K562 (cell line): ENCODE measurements around the gene FADS1. TPM values are rescaled to one million over a fixed set of nuclear protein-coding genes. Genes with fewer than 3 reads are reported as not detected.

ENCODE experiments used
- ATAC-seq: fragments of 200-7000 bp; cut with Tn5 transposase; 3 replicates; pipeline ENCODE4 v1.9.1; 2020; ENCODE audit warnings: moderate library complexity
- BruUV-seq: library from RNA; stranded (reverse); fragments of 400-500 nt; replicated peaks from 2 replicates; lab custom pipeline; 2021; lab: Mats Ljungman, UMichigan
- CTCF ChIA-PET: fragments of 300-600 bp; formaldehyde crosslinking; extraction: SDS; loops from one replicate; lab custom pipeline; 2021; ENCODE audit warnings: low intra/inter-chr PET ratio; lab: Yijun Ruan, JAX
- POLR2A ChIA-PET: fragments of 300-600, 350-650 bp; sonication (Branson Sonifier 250); formaldehyde crosslinking; extraction: SDS; loops from one replicate; lab custom pipeline; 2021; ENCODE audit warnings: antibody characterized with exemption, inconsistent platforms; lab: Yijun Ruan, JAX
- DNase-seq, 4 experiments: peaks; one replicate each; pipeline versions ENCODE4 v3.0.0 to v3.0.0-alpha.2; 2011 to 2018; ENCODE audit warnings: low spot score in 3 of 4, mixed read lengths in 3 of 4; ENCODE audit errors: extremely low read depth in 1 of 4
- FAIRE-seq: peaks from 2 replicates; lab custom pipeline; 2011; peaks lifted over from hg19 to GRCh38; lab: Jason Lieb, UNC
- H2AFZ ChIP-seq: 2 replicates; pipeline ENCODE4 v1.6.0; 2011; ENCODE audit warnings: low read depth, low read length, control low read depth, inconsistent platforms
- H3K27ac ChIP-seq: fragments of 200-600 bp; 3 replicates; pipeline ENCODE4 v1.8.0; 2011; ENCODE audit warnings: low read depth, mild to moderate bottlenecking, control low read depth, inconsistent platforms, low read length, moderate library complexity, mixed read lengths; ENCODE audit errors: extremely low read depth
- H3K27me3 ChIP-seq, 2 experiments: fragments of 300-600 bp in 1 of 2; 2 replicates in 1 of 2; 3 replicates in 1 of 2; pipeline versions ENCODE4 v1.6.0 to v1.8.0; 2011; ENCODE audit warnings: inconsistent platforms in 2 of 2, low read length in 2 of 2, mild to moderate bottlenecking in 1 of 2, mixed read lengths in 1 of 2, moderate library complexity in 1 of 2; ENCODE audit not compliant: control insufficient read depth in 2 of 2, insufficient read depth in 2 of 2
- H3K36me3 ChIP-seq: fragments of 300-600 bp; 3 replicates; pipeline ENCODE4 v1.8.0; 2011; ENCODE audit warnings: mild to moderate bottlenecking, low read length, inconsistent platforms; ENCODE audit not compliant: control insufficient read depth, insufficient read depth
- H3K4me1 ChIP-seq, 2 experiments: fragments of 200-600 bp in 1 of 2; replicated peaks in 1 of 2; 2 replicates in 1 of 2; 3 replicates in 1 of 2; pipeline versions ENCODE4 v1.5.1 to v1.8.0; 2011; ENCODE audit warnings: inconsistent platforms in 2 of 2, low read length in 2 of 2, mild to moderate bottlenecking in 1 of 2, mixed read lengths in 1 of 2, moderate library complexity in 1 of 2; ENCODE audit not compliant: control insufficient read depth in 2 of 2, insufficient read depth in 2 of 2
- H3K4me2 ChIP-seq: 2 replicates; pipeline ENCODE4 v1.6.1; 2011; ENCODE audit warnings: low read length, control low read depth, inconsistent platforms, mixed read lengths; ENCODE audit not compliant: insufficient read depth
- H3K4me3 ChIP-seq: fragments of 200-600 bp; sonication (generic), shearing (Covaris generic); 2 replicates; pipeline ENCODE4 v1.5.1; 2016; ENCODE audit warnings: control low read depth, inconsistent platforms
- H3K79me2 ChIP-seq: fragments of 200-600 bp; 3 replicates; pipeline ENCODE4 v1.8.0; 2011; ENCODE audit warnings: low read length, inconsistent platforms; ENCODE audit not compliant: control insufficient read depth, insufficient read depth
- H3K9ac ChIP-seq, 2 experiments: 2 replicates each; pipeline versions ENCODE4 v1.6.0 to v1.6.1; 2011; ENCODE audit warnings: low read depth in 2 of 2, low read length in 2 of 2, control low read depth in 1 of 2, inconsistent platforms in 1 of 2, mild to moderate bottlenecking in 1 of 2, mixed read lengths in 1 of 2; ENCODE audit not compliant: insufficient read depth in 1 of 2
- H3K9me1 ChIP-seq: one replicate; pipeline ENCODE4 v1.6.0; 2011; ENCODE audit warnings: inconsistent platforms, mild to moderate bottlenecking, low read length, moderate library complexity; ENCODE audit not compliant: control insufficient read depth, insufficient read depth
- H3K9me3 ChIP-seq: replicated peaks from 2 replicates; pipeline ENCODE4 v1.5.1; 2011; ENCODE audit warnings: low read depth, low read length, inconsistent platforms; ENCODE audit not compliant: control insufficient read depth, insufficient read depth
- H4K20me1 ChIP-seq: replicated peaks from 2 replicates; pipeline ENCODE4 v1.6.1; 2011; ENCODE audit warnings: low read length, inconsistent platforms, mixed read lengths; ENCODE audit not compliant: control insufficient read depth, insufficient read depth
- C11orf30 ChIP-seq: fragments of 450-650 bp; IDR thresholded peaks from 2 replicates; pipeline ENCODE4 v1.6.1; 2016; ENCODE audit warnings: low read depth, mild to moderate bottlenecking
- NR4A1 ChIP-seq, 2 experiments: fragments of 250-450 bp in 1 of 2; fragments of 450-650 bp in 1 of 2; sonication (Bioruptor Pico) in 1 of 2; IDR thresholded peaks; 2 replicates each; pipeline versions ENCODE4 v1.4.0 to v1.6.1; 2016 to 2020; ENCODE audit warnings: mild to moderate bottlenecking in 2 of 2, missing compliant biosample characterization in 1 of 2, missing genetic modification characterization in 1 of 2, moderate library complexity in 1 of 2
- POLR2B ChIP-seq: fragments of 450-650 bp; IDR thresholded peaks from 2 replicates; pipeline ENCODE4 v1.6.1; 2018; ENCODE audit warnings: low read depth; ENCODE audit not compliant: partially characterized antibody
- RHOXF2B ChIP-seq: fragments of 250-450 bp; sonication (Bioruptor Pico); conservative IDR thresholded peaks from 2 replicates; pipeline ENCODE4 v1.5.1; 2021
- SRF ChIP-seq, 2 experiments: fragments of 250-450, 450-650 bp in 1 of 2; sonication (Bioruptor Pico) in 1 of 2; sonication (generic) in 1 of 2; formaldehyde crosslinking; IDR thresholded peaks; 2 replicates each; pipeline versions ENCODE4 v1.5.0 to v1.5.1; 2020 to 2022; ENCODE audit warnings: mild to moderate bottlenecking in 1 of 2, missing genetic modification reagents in 1 of 2
- ZNF239 ChIP-seq: fragments of 250-450 bp; sonication (Bioruptor Pico); IDR thresholded peaks from 2 replicates; pipeline ENCODE4 v1.4.0; 2020; ENCODE audit warnings: mild to moderate bottlenecking
- ZNF384 ChIP-seq: IDR thresholded peaks from 2 replicates; pipeline ENCODE4 v1.6.1; 2012; ENCODE audit warnings: low read depth, low read length, improper control_type of control experiment
- WGBS: fragments of 100-300 bp; shearing (Covaris generic); methylation state at CpG from one replicate; pipeline ENCODE4 v1.1.6; 2016; ENCODE audit warnings: low coverage, mixed read lengths; ENCODE audit not compliant: insufficient coverage; ENCODE audit errors: missing lambda C conversion rate; 5-methylcytosine and 5-hydroxymethylcytosine counted together
- in situ Hi-C: fragments of 300-500 bp; cut with MboI; formaldehyde crosslinking; loops from 4 replicates; pipeline ENCODE4 v1.15.0; 2018; ENCODE audit warnings: inconsistent platforms, mixed read lengths
- intact Hi-C: fragments of 100-400 bp; cut with micrococcal nuclease; formaldehyde crosslinking; loops from 2 replicates; pipeline ENCODE4 v1.14.2; 2022
- polyA plus RNA-seq, 8 experiments: library from polyadenylated mRNA; depleted of rRNA in 4 of 8; stranded (reverse) in 5 of 8; unstranded in 3 of 8; fragments of >200 nt; fragmentation: Nextera tagmentation in 2 of 8; fragmentation: Illumina TruSeq in 1 of 8; extraction: Ambion mirVana in 2 of 8; extraction: Trizol in 1 of 8; gene quantifications; 2 replicates each; pipeline versions ENCODE4 v1.2.1 to v1.2.3, GENCODE V29; 2011 to 2014; ENCODE audit warnings: inconsistent platforms in 1 of 8, missing spikeins in 1 of 8
- total RNA-seq, 7 experiments: library from RNA; depleted of rRNA in 6 of 7; stranded (reverse); fragments of >200 nt in 6 of 7; fragmentation: Illumina TruSeq in 2 of 7; extraction: Trizol in 2 of 7; gene quantifications; 2 replicates each; pipeline versions ENCODE4 v1.2.1 to v1.2.3, GENCODE V29; 2011 to 2021; ENCODE audit warnings: low replicate concordance in 1 of 7

Gene FADS1
- total and polyA plus RNA-seq, 9 of the 15 experiments (the other 6 are each of a cell fraction or from before 2014, with no cell fraction given), result 110 to 864 (median 364) TPM

DNA sequence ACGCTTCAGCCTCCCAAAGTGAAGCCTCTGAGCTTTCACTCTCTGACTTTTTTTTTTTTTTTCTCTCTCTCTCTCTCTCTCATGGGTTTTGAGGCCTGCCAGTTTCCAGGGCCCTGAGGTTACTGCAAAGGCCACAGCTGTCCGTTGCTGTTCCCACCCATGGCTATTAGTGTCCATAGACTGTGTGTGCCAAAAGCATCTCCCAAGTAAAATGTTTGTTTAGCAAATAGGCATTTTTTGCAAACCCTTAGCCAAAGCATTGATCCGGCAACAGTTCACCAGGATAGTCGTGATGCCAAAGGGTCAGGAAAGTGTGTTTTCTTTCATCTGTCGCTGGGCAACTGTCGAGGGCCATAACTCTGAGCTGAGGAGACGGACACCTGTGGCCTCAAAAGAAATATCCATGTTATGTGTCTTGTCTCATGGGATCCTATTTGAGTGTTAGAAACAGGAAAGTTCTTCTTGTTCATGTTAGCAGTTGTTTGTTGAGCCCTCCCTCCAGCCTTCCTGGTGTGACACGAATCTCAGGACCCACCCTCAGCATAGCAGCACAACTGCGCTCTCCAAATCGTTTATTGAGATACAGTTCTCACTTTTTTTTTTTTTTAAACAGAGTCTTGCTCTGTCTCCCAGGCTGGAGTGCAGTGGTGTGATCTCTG, 29.7 kb upstream of the FADS1 start:
- Histone ChIP-seq H3K4me2 (no peak overlapping the region), H3K27me3 (no peaks in the 10 kb centered on the region), H4K20me1 (no peaks in the 10 kb centered on the region), H3K4me3 (no peak overlapping the region), H3K79me2 (no peaks in the 10 kb centered on the region), H3K36me3 (peaks cover 7% of the 10 kb centered on the region; the same call in 1 of the 3 replicates), H3K9me3 (no peaks in the 10 kb centered on the region), H3K27ac (no peak overlapping the region), H3K9me1 (no peaks in the 10 kb centered on the region), H3K9ac (peak overlapping the region in 1 of 2 experiments; percentile 14; a peak in 1 of 4 replicates), H2AFZ (no peak overlapping the region), H3K4me1 (peaks cover 16 to 32% of the 10 kb centered on the region in 2 experiments; a peak in 4 of 5 replicates)
- intact Hi-C loops (no loop called here), in situ Hi-C loops (no loop called here)
- TF ChIP-seq RHOXF2B (CRISPR knock-in tag) (no peak), POLR2B (no peak), ZNF239 (no peak)
- no peak for ATAC-seq
- no TSS peak for BruUV-seq
- no peak for FAIRE-seq
- CTCF ChIA-PET, result interaction anchor here (0.7 kb wide), 1 partner anchor 51 kb away, joined by 4 read pairs; no protein-coding TSS in a partner anchor
- 79% methylated on average over 9 of the region's 10 CpGs for WGBS
- POLR2A ChIA-PET, result interaction anchor here (0.7 to 1.0 kb wide), 2 partner anchors 28 to 235 kb away, joined by 3 to 4 read pairs; no protein-coding TSS in a partner anchor
- DNase-seq, result no peak

DNA sequence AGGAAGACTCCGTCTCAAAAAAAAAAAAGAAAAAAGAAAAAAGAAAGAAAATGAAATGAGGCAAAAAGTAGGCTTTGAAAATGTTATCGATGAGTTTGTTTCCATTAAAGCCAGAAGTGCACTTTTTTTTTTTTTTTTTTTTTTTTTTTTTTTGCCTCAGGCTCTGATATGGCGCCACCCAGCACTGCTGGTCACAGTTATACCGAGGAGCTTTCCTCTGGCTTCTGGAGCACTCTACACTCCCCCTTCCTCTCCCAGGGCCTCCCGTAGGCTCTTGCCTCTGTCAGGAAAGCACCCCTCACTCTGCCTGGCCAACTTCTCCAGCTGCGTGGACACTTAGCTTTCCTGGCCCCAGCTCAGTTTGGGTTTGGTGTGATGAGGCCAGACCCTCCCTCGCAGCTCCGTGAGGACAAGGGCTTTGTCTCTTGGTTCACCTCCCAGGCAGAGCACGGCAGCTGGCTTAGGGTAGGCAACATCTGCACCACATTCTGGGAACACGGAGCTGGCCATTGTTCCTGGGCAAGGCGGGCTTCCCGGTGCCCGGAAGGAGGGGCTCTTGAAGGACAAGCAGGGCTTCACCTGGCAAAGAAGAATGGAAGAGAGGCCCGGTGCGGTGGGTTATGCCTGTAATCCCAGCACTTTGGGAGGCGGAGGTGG, 28.2 kb upstream of the FADS1 start:
- H4K20me1 ChIP-seq, result no peaks in the 10 kb centered on the region
- POLR2A ChIA-PET, result no interaction called here
- in situ Hi-C loops (no loop called here), intact Hi-C loops (no loop called here)
- ATAC-seq (peak; percentile 52), DNase-seq (no peak), FAIRE-seq (no peak)
- H3K9me3 ChIP-seq, result no peaks in the 10 kb centered on the region
- peak overlapping the region in 1 of 2 experiments; percentile 81; a peak in 1 of 4 replicates for H3K9ac ChIP-seq
- TF ChIP-seq NR4A1 (CRISPR knock-in tag; IDR thresholded peaks at IDR 0.05), result no peak
- TF ChIP-seq NR4A1 (tag; IDR thresholded peaks at IDR 0.05), result no peak
- TF ChIP-seq C11orf30, result no peak
- no peak for TF ChIP-seq SRF (CRISPR knock-in tag; IDR thresholded peaks at IDR 0.05)
- peak; percentile 91 for TF ChIP-seq ZNF384
- H3K4me1 ChIP-seq, result peaks cover 30 to 40% of the 10 kb centered on the region in 2 experiments; a peak in 4 of 5 replicates
- H3K79me2 ChIP-seq, result no peaks in the 10 kb centered on the region
- H3K9me1 ChIP-seq, result no peaks in the 10 kb centered on the region
- H3K4me3 ChIP-seq, result no peak overlapping the region
- H3K4me2 ChIP-seq, result no peak overlapping the region
- no peaks in the 10 kb centered on the region for H3K27me3 ChIP-seq
- CTCF ChIA-PET, result no interaction called here
- 90% methylated on average over 13 of the region's 16 CpGs for WGBS
- H3K36me3 ChIP-seq, result peaks cover 16% of the 10 kb centered on the region; the same call in 2 of the 3 replicates
- peak overlapping the region; percentile 72 for H2AFZ ChIP-seq
- peak overlapping the region; percentile 10; the same call in 1 of the 3 replicates for H3K27ac ChIP-seq
- BruUV-seq, result no TSS peak
